IPS DF 6.9 (cell line): ENCODE data around the gene RAB35.

Experiments used
- DNase-seq: peaks from one replicate; pipeline ENCODE4 v3.0.0-alpha.2; 2013; ENCODE audit warnings: low read depth, low spot score
- H3K27ac ChIP-seq: one replicate; pipeline ENCODE4 v1.5.1; 2013; ENCODE audit warnings: low read length, control low read depth
- H3K27me3 ChIP-seq: 2 replicates; pipeline ENCODE4 v1.6.1; 2013; ENCODE audit warnings: mild to moderate bottlenecking, low read length; ENCODE audit not compliant: control insufficient read depth, insufficient read depth
- H3K36me3 ChIP-seq: 2 replicates; pipeline ENCODE4 v1.6.1; 2013; ENCODE audit warnings: low read length; ENCODE audit not compliant: control insufficient read depth, insufficient read depth
- H3K4me1 ChIP-seq: 2 replicates; pipeline ENCODE4 v1.6.1; 2013; ENCODE audit warnings: low read length; ENCODE audit not compliant: control insufficient read depth, insufficient read depth
- H3K4me3 ChIP-seq: 2 replicates; pipeline ENCODE4 v1.5.1; 2013; ENCODE audit warnings: mild to moderate bottlenecking, low read length
- H3K9me3 ChIP-seq: 2 replicates; pipeline ENCODE4 v1.6.1; 2013; ENCODE audit warnings: low read length, inconsistent platforms; ENCODE audit not compliant: control insufficient read depth, insufficient read depth
- WGBS: extraction: QIAGEN DNeasy Blood & Tissue Kit; methylation state at CpG from one replicate; pipeline ENCODE4 v1.1.7; 2013; ENCODE audit warnings: mixed read lengths, missing lambda C conversion rate; ENCODE audit not compliant: insufficient read length, insufficient coverage; 5-methylcytosine and 5-hydroxymethylcytosine counted together

Gene RAB35

GRCh38 chr12:120148011-120148410 is 31.5 kb upstream of the RAB35 start:
- no peak for DNase-seq
- Histone ChIP-seq H3K4me1 (no peaks in the 10 kb centered on the region; the same call in 1 of the 2 replicates), H3K4me3 (no peak overlapping the region), H3K27ac (no peak overlapping the region), H3K27me3 (no peaks in the 10 kb centered on the region), H3K36me3 (peaks cover 51% of the 10 kb centered on the region), H3K9me3 (no peaks in the 10 kb centered on the region)
- no CpG with 5 or more reads among the region's 11 CpGs for WGBS

DNA sequence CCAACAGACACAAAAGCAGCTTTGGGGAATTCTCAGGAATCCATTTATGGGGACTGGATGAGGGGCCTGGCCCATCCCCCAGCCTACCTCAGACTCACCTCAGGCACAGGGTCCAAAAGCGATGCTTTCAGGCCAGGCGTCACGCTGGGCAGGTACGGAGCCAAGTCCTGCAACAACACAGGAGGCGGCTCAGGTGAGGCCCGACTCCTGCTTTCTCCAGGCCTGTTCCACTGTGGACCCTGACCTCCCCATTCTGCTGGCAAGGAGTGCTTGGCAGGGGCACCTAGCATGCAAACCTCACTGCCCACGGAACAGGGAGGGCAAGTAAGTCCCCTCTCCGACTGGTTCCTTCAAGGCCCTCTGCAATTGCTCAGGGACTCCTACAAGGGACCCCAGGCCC is 28.6 kb upstream of the RAB35 start:
- Histone ChIP-seq H3K27ac (no peak overlapping the region), H3K27me3 (no peaks in the 10 kb centered on the region), H3K36me3 (peaks cover 61% of the 10 kb centered on the region)

GRCh38 chr12:120144215-120144614 is 27.7 kb upstream of the RAB35 start:
- H3K36me3 ChIP-seq, result peaks cover 59% of the 10 kb centered on the region

More for the DNA sequence above, 28.6 kb upstream of the RAB35 start:
- no peak for DNase-seq
- Histone ChIP-seq H3K9me3 (no peaks in the 10 kb centered on the region), H3K4me3 (no peak overlapping the region), H3K4me1 (no peaks in the 10 kb centered on the region; the same call in 1 of the 2 replicates)
- no CpG with 5 or more reads among the region's 8 CpGs for WGBS

GRCh38 chr12:120142231-120142877 is 25.8 kb upstream of the RAB35 start:
- no CpG with 5 or more reads among the region's 14 CpGs for WGBS
- Histone ChIP-seq H3K4me1 (no peaks in the 10 kb centered on the region; the same call in 1 of the 2 replicates), H3K27ac (no peak overlapping the region), H3K4me3 (no peak overlapping the region), H3K27me3 (no peaks in the 10 kb centered on the region), H3K9me3 (no peaks in the 10 kb centered on the region), H3K36me3 (peaks cover 61% of the 10 kb centered on the region)
- no peak for DNase-seq

More at GRCh38 chr12:120144215-120144614, 27.7 kb upstream of the RAB35 start:
- H3K27me3 ChIP-seq, result no peaks in the 10 kb centered on the region
- no peaks in the 10 kb centered on the region for H3K9me3 ChIP-seq
- H3K27ac ChIP-seq, result no peak overlapping the region
- WGBS, result no CpG with 5 or more reads among the region's 11 CpGs
- DNase-seq, result no peak
- no peak overlapping the region for H3K4me3 ChIP-seq
- H3K4me1 ChIP-seq, result no peaks in the 10 kb centered on the region; the same call in 1 of the 2 replicates

- DNase-seq, result no peak
- no CpG with 5 or more reads among the region's 6 CpGs for WGBS
- Histone ChIP-seq H3K4me3 (no peak overlapping the region), H3K27ac (no peak overlapping the region), H3K4me1 (no peaks in the 10 kb centered on the region; the same call in 1 of the 2 replicates), H3K36me3 (peaks cover 63% of the 10 kb centered on the region), H3K9me3 (no peaks in the 10 kb centered on the region), H3K27me3 (no peaks in the 10 kb centered on the region)
These were observed 24.8 kb upstream of the RAB35 start for GRCh38 chr12:120141336-120141735.

DNA sequence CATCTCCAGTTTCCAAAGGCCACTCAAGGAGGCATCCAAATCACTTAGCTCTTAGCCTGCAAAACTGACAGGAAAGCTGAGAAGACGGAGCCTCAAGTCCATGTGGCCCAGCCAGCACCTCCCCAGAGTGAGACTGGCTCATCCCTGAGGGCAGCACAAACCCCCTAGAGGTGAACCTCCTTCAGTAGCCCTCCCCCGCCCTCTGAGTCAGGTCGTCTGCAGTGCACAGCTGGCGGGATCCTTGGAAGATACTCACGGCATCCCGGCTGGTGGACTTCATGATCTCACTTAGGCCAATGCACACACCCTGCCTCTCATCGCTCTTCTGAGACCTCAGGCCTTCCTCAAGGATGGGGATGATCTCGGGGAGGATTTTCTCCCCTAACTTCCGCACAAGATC is 24.1 kb upstream of the RAB35 start:
- Histone ChIP-seq H3K4me1 (no peaks in the 10 kb centered on the region; the same call in 1 of the 2 replicates), H3K27me3 (no peaks in the 10 kb centered on the region), H3K4me3 (no peak overlapping the region), H3K27ac (no peak overlapping the region), H3K36me3 (peaks cover 67% of the 10 kb centered on the region), H3K9me3 (no peaks in the 10 kb centered on the region)
- no CpG with 5 or more reads among the region's 9 CpGs for WGBS
- DNase-seq, result no peak

- no peaks in the 10 kb centered on the region for H3K9me3 ChIP-seq
- H3K4me3 ChIP-seq, result no peak overlapping the region
- H3K4me1 ChIP-seq, result no peaks in the 10 kb centered on the region; the same call in 1 of the 2 replicates
- H3K27me3 ChIP-seq, result no peaks in the 10 kb centered on the region
- WGBS, result no CpG with 5 or more reads among the region's 5 CpGs
- DNase-seq, result no peak
- H3K36me3 ChIP-seq, result peaks cover 67% of the 10 kb centered on the region
- H3K27ac ChIP-seq, result no peak overlapping the region
These were observed 23.4 kb upstream of the RAB35 start for GRCh38 chr12:120139958-120140357.

DNA sequence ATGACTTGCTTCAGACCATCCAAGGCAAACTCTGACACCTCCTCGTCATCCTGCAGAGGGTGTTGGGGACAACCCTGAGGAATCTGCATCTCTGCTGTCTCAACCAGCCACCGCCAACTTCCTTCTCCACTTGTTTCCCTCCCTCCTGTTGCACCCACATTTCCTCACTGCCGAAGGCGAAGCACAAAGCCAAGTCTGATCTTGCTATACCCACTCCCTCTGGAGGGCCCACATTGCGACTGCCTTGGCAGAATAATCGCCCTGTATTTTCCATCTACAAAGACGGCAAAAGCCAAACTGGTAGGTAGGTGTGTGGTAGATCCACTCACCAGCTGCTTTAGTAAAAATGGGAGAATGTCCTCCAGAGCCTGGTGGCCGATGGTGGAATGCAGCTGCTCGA is 21.8 kb upstream of the RAB35 start:
- H3K4me3 ChIP-seq, result no peak overlapping the region
- H3K27ac ChIP-seq, result no peak overlapping the region
- peaks cover 70% of the 10 kb centered on the region for H3K36me3 ChIP-seq
- no peaks in the 10 kb centered on the region for H3K27me3 ChIP-seq
- no peaks in the 10 kb centered on the region for H3K9me3 ChIP-seq
- DNase-seq, result no peak
- no peaks in the 10 kb centered on the region for H3K4me1 ChIP-seq
- whole genome bisulfite sequencing, result no CpG with 5 or more reads among the region's 9 CpGs

DNA sequence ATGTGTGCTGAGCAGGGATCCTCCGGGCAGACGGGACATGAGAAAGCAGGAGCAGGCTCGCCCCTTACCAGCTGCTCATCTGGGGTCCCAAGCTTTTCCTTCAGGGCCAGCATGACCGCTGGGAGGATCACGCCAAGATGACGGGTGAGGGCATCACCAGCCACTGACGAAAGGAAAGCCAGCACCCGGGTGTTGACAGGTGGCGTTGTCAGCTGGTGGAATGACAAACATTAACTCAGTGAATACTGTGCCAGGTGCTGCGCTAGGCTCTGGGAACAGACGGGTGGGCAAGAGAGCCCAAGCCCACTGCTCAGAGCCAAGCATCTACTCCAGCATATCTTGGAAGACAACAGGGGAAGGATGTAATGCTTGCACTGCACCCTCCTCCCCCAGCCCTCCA is 21.3 kb upstream of the RAB35 start:
- no CpG with 5 or more reads among the region's 11 CpGs for WGBS

DNA sequence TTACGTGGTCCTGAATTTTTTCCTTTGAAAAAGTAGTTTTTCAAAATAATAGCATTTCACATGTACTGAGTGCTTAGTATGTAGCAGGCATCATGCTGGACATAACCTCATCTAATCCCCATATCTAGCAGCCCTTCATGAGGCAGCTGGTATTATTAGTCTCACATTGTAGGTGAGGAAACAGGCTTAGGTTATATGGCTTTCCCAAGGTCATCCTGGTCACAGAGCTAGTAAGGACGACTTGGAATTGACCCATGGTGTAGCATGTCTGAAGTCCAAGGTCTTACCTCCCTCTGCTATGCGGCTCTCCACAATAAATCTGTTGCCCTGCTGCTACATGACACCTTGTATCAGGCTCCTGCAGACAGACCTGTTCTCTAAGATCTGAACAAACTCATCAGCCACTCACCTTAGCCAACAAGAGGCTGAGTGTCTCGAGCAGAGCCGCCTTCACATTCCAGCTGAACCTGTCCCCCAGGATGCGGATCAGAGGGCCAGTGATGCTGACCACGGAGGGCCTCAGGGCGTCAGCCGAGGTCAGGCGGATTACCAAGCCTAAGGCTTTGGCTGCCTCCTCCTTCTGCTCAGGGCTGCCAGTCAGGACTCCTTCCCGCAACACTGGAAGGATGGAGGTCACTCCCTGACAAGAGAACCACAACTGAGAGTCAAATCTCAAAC is 19.7 kb upstream of the RAB35 start:
- no peak for DNase-seq
- 100% methylated on average over 1 of the region's 11 CpGs for WGBS
- H3K36me3 ChIP-seq, result peaks cover 70% of the 10 kb centered on the region
- H3K27me3 ChIP-seq, result no peaks in the 10 kb centered on the region
- no peak overlapping the region for H3K27ac ChIP-seq
- H3K4me3 ChIP-seq, result no peak overlapping the region
- H3K4me1 ChIP-seq, result no peaks in the 10 kb centered on the region
- no peaks in the 10 kb centered on the region for H3K9me3 ChIP-seq

More for the DNA sequence above, 21.3 kb upstream of the RAB35 start:
- Histone ChIP-seq H3K4me3 (no peak overlapping the region), H3K36me3 (peaks cover 73% of the 10 kb centered on the region), H3K27me3 (no peaks in the 10 kb centered on the region), H3K27ac (no peak overlapping the region), H3K9me3 (no peaks in the 10 kb centered on the region), H3K4me1 (no peaks in the 10 kb centered on the region)
- DNase-seq, result no peak
